ENCODE measurements around the gene LRP1B.

DNA sequence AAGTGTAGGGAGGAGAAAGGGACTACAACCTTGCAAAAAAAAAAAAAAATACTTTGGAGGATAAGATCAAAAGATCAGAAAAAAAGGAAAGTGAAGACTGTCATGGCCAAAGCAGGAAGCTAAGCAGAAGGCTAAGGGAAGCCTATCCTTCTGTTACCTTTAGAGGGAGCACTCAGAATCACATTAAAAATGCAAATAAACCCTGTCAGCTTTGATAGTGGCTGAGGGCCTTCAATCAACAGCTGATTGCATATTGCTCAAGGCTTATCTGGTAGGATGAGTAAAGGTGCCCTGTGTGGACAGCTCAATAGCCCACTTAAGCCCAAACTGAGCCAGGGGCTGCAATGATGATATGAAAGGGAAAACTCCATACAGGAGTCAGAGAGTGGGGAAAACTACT, 1021.2 kb downstream of the LRP1B start:
- TF ChIP-seq, protein P1, sequence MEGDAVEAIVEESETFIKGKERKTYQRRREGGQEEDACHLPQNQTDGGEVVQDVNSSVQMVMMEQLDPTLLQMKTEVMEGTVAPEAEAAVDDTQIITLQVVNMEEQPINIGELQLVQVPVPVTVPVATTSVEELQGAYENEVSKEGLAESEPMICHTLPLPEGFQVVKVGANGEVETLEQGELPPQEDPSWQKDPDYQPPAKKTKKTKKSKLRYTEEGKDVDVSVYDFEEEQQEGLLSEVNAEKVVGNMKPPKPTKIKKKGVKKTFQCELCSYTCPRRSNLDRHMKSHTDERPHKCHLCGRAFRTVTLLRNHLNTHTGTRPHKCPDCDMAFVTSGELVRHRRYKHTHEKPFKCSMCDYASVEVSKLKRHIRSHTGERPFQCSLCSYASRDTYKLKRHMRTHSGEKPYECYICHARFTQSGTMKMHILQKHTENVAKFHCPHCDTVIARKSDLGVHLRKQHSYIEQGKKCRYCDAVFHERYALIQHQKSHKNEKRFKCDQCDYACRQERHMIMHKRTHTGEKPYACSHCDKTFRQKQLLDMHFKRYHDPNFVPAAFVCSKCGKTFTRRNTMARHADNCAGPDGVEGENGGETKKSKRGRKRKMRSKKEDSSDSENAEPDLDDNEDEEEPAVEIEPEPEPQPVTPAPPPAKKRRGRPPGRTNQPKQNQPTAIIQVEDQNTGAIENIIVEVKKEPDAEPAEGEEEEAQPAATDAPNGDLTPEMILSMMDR (IDR thresholded peaks at IDR 0.05): no peak
- no peak for TF ChIP-seq EZH2 (IDR thresholded peaks at IDR 0.05; ENCODE audit: borderline replicate concordance, insufficient read depth, low read depth, low read length, poor library complexity, severe bottlenecking)
